ENCODE measurements around the gene DKK1. TPM values are rescaled to one million over a fixed set of nuclear protein-coding genes. Genes with fewer than 3 reads are reported as not detected.
"Not testable (repeated sequence)": the region's sequence is repeated elsewhere in the genome, so short reads cannot be mapped to it uniquely, and the experiment has no call there.

DKK1 gene
- total RNA-seq, 1 donor from 2014 or later, result 23.9 TPM

GRCh38 chr10:52351914-52352330, 37.8 kb downstream of the DKK1 start:
- Mint-ChIP-seq H3K36me3 (ENCODE audit: unreplicated experiment) (no peaks in the 10 kb centered on the region), H3K4me1 (ENCODE audit: unreplicated experiment) (peaks cover 5% of the 10 kb centered on the region), H3K27me3 (ENCODE audit: unreplicated experiment) (no peaks in the 10 kb centered on the region), H3K4me3 (ENCODE audit: unreplicated experiment) (no peak overlapping the region), H3K27ac (ENCODE audit: unreplicated experiment) (no peak overlapping the region), H3K9me3 (ENCODE audit: unreplicated experiment) (no peaks in the 10 kb centered on the region)
- TF ChIP-seq CTCF (IDR thresholded peaks at IDR 0.05), result no peak
- no peak for DNase-seq (ENCODE audit: extremely low spot score, unreplicated experiment)

GRCh38 chr10:52353205-52353604, 39.1 kb downstream of the DKK1 start:
- no peaks in the 10 kb centered on the region for H3K9me3 Mint-ChIP-seq (ENCODE audit: unreplicated experiment)
- H3K36me3 Mint-ChIP-seq (ENCODE audit: unreplicated experiment), result no peaks in the 10 kb centered on the region
- no peaks in the 10 kb centered on the region for H3K27me3 Mint-ChIP-seq (ENCODE audit: unreplicated experiment)
- no peak for DNase-seq (ENCODE audit: extremely low spot score, unreplicated experiment)
- no peak for TF ChIP-seq CTCF (IDR thresholded peaks at IDR 0.05)
- peaks cover 5% of the 10 kb centered on the region for H3K4me1 Mint-ChIP-seq (ENCODE audit: unreplicated experiment)
- no peak overlapping the region for H3K4me3 Mint-ChIP-seq (ENCODE audit: unreplicated experiment)
- no peak overlapping the region for H3K27ac Mint-ChIP-seq (ENCODE audit: unreplicated experiment)

GRCh38 chr10:52353960-52354394, 39.9 kb downstream of the DKK1 start:
- H3K4me3 Mint-ChIP-seq (ENCODE audit: unreplicated experiment), result no peak overlapping the region
- TF ChIP-seq CTCF (IDR thresholded peaks at IDR 0.05), result no peak
- no peak for DNase-seq (ENCODE audit: extremely low spot score, unreplicated experiment)
- H3K9me3 Mint-ChIP-seq (ENCODE audit: unreplicated experiment), result no peaks in the 10 kb centered on the region
- H3K36me3 Mint-ChIP-seq (ENCODE audit: unreplicated experiment), result no peaks in the 10 kb centered on the region
- peaks cover 5% of the 10 kb centered on the region for H3K4me1 Mint-ChIP-seq (ENCODE audit: unreplicated experiment)
- H3K27me3 Mint-ChIP-seq (ENCODE audit: unreplicated experiment), result no peaks in the 10 kb centered on the region
- H3K27ac Mint-ChIP-seq (ENCODE audit: unreplicated experiment), result no peak overlapping the region

GRCh38 chr10:52357971-52358370, 43.9 kb downstream of the DKK1 start:
- Mint-ChIP-seq H3K27ac (ENCODE audit: unreplicated experiment) (no peak overlapping the region), H3K36me3 (ENCODE audit: unreplicated experiment) (no peaks in the 10 kb centered on the region), H3K4me3 (ENCODE audit: unreplicated experiment) (no peak overlapping the region), H3K9me3 (ENCODE audit: unreplicated experiment) (no peaks in the 10 kb centered on the region), H3K27me3 (ENCODE audit: unreplicated experiment) (no peaks in the 10 kb centered on the region), H3K4me1 (ENCODE audit: unreplicated experiment) (no peaks in the 10 kb centered on the region)
- DNase-seq (ENCODE audit: extremely low spot score, unreplicated experiment), result no peak
- TF ChIP-seq CTCF (IDR thresholded peaks at IDR 0.05), result no peak

- no peak overlapping the region for H3K4me3 Mint-ChIP-seq (ENCODE audit: unreplicated experiment)
- H3K4me1 Mint-ChIP-seq (ENCODE audit: unreplicated experiment), result no peaks in the 10 kb centered on the region
- H3K36me3 Mint-ChIP-seq (ENCODE audit: unreplicated experiment), result no peaks in the 10 kb centered on the region
- no peak overlapping the region for H3K27ac Mint-ChIP-seq (ENCODE audit: unreplicated experiment)
- H3K9me3 Mint-ChIP-seq (ENCODE audit: unreplicated experiment), result no peaks in the 10 kb centered on the region
- no peak for DNase-seq (ENCODE audit: extremely low spot score, unreplicated experiment)
- no peaks in the 10 kb centered on the region for H3K27me3 Mint-ChIP-seq (ENCODE audit: unreplicated experiment)
- TF ChIP-seq CTCF (IDR thresholded peaks at IDR 0.05), result no peak
Measured at GRCh38 chr10:52359441-52359840, 45.4 kb downstream of the DKK1 start.

GRCh38 chr10:52365547-52366432, 51.7 kb downstream of the DKK1 start:
- not testable (repeated sequence) for H3K36me3 Mint-ChIP-seq (ENCODE audit: unreplicated experiment); DNase-seq (ENCODE audit: extremely low spot score, unreplicated experiment)

More at GRCh38 chr10:52365547-52366432, 51.7 kb downstream of the DKK1 start:
- H3K4me1 Mint-ChIP-seq (ENCODE audit: unreplicated experiment); H3K27me3 Mint-ChIP-seq (ENCODE audit: unreplicated experiment); H3K27ac Mint-ChIP-seq (ENCODE audit: unreplicated experiment); H3K4me3 Mint-ChIP-seq (ENCODE audit: unreplicated experiment): not testable (repeated sequence)
- H3K9me3 Mint-ChIP-seq (ENCODE audit: unreplicated experiment), result peaks cover 11% of the 10 kb centered on the region

All from osteocyte (in vitro differentiated cells).